ENCODE results near the gene ALOX15B.

ALOX15B gene

GRCh38 chr17:8032442-8032841, 6.4 kb upstream of the ALOX15B start:
- DNase-seq (ENCODE audit: extremely low read depth in 1 of 2, low read depth in 1 of 2): no peak

DNA sequence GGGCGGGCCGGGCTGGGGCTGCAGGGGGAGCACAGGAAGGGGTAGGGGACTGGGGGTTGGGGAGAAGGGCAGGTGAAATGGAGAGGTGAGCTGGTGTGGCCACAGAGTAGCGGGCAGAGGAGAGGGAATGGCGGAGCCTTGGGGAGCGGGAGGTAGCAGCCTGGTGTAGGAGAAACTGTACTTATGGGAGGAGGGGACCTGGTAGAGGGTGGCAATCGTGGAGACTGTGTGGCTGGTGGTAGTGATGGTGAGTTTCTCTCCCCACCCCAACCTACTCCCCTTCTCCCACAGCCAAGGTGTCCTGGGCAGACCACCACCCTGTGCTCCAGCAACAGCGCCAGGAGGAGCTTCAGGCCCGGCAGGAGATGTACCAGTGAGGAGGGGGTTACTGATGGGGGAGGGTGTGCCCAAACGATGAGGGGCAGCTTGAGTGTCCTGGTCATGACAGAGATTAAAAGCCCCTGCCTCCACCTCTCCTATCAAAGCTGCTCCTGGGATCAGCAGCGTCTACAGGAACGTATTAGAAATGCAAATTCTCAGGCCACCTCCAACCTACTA, 831 bp downstream of the ALOX15B start:
- DNase-seq (ENCODE audit: extremely low read depth in 1 of 2, low read depth in 1 of 2): no peak

DNA sequence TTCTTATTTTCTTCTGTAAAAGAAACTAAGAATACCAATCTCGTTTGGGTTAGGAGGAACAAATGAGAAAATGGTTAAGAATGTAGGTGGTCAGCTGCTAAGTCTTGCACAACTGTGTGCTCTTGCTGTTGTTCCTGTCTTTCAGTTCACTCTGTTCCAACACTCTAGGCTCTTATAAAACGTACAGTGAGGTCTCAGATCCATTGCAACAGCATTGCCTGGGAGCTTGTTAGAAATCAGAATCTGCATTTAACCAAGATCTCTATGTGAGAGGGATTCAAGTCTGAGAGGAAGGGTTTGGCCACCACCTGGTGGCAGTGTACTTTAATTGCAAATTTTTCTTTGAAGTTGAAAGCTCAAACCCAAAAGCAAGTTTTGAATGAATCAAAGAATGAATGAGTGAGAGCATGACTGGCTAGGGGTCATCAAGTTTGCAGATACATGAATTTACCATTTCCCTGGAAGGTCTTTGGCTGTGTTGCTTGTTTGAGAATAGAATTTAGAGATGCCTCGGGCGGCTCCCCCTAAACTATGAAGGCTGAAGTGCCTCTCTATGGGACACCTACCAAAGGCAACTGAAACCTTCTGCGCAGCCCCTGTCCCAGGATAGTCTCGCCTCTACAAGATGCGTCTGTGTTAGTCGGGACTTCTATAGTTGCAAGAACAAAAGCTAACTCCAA, 2.5 kb downstream of the ALOX15B start:
- DNase-seq (ENCODE audit: extremely low read depth in 1 of 2, low read depth in 1 of 2): no peak

DNA sequence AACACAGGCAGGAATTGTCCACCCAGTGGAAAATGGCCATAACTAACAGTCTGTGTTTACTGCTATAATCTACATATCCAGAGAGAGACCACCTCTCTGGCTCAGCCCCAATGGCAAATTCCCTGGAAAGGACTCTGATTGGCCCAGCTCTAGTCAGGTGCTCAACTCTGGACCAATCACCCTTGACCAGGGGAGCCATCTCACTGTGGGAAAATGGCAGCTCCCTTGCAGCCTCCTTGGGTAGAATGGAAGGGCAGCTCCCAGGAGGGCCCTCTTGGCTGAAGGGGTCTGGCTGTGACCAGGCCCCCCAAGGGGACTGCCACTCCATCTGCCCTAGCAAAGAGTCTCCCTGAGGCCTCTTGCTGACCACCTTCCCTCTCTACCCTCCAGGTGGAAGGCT, 3.1 kb downstream of the ALOX15B start:
- DNase-seq (ENCODE audit: extremely low read depth in 1 of 2, low read depth in 1 of 2): no peak

- DNase-seq (ENCODE audit: extremely low read depth in 1 of 2, low read depth in 1 of 2): no peak
These were observed 6.3 kb downstream of the ALOX15B start for GRCh38 chr17:8044819-8045810.

GRCh38 chr17:8046306-8046928, 7.6 kb downstream of the ALOX15B start:
- DNase-seq (ENCODE audit: extremely low read depth in 1 of 2, low read depth in 1 of 2): no peak

DNA sequence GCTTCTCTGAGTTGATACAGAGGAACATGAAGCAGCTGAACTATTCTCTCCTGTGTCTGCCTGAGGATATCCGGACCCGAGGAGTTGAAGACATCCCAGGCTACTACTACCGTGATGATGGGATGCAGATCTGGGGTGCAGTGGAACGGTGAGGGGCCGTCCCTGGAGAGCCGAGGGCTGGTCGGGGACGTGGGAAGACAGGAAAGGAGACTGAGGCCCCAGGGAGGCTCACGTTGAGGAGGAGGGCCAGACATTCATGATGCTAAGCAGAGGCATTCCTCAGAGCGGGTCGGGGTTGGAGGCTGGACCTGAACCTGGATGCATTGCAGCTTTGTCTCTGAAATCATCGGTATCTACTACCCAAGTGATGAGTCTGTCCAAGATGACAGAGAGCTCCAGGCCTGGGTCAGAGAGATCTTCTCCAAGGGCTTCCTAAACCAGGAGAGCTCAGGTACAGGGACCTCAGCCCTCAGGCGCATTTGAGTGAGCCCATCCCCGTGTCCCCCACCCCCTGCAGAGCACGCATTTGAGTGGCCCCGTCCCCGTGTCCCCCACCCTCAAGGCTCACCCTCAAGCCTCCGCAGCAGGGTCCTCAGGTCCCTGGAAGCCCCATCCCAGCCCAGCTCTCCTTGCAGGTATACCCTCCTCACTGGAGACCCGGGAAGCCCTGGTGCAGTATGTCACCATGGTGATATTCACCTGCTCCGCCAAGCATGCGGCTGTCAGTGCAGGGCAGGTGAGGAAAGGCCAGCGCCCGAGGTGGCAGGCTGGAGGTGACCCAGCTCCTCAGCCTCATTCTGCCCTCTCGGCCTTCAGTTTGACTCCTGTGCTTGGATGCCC, 8.3 kb downstream of the ALOX15B start:
- no peak for DNase-seq (ENCODE audit: extremely low read depth in 1 of 2, low read depth in 1 of 2)

DNA sequence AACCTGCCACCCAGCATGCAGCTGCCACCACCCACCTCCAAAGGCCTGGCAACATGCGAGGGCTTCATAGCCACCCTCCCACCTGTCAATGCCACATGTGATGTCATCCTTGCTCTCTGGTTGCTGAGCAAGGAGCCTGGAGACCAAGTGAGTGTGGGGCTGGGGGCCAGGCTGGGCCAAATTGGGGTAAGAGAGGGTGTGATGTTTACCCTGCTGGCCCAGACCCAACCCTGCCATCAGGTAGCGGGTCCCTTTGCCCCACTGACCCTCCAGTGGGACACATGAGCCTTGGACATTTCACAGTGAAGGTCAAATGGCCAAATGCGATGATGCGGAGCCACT, 8.9 kb downstream of the ALOX15B start:
- DNase-seq (ENCODE audit: extremely low read depth in 1 of 2, low read depth in 1 of 2): no peak

DNA sequence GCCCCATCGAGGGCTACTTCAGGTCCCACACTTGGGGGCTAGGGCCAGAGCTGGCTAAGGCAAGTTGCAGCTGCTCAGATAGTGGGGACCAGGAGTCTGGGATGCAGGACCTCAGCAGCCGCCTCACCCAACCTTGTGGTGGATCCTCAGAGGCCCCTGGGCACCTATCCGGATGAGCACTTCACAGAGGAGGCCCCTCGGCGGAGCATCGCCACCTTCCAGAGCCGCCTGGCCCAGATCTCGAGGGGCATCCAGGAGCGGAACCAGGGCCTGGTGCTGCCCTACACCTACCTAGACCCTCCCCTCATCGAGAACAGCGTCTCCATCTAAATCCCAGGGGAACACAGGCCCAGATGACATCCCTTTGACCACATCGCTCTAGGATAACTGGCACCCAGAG, 9.4 kb downstream of the ALOX15B start:
- DNase-seq (ENCODE audit: extremely low read depth in 1 of 2, low read depth in 1 of 2): no peak

DNA sequence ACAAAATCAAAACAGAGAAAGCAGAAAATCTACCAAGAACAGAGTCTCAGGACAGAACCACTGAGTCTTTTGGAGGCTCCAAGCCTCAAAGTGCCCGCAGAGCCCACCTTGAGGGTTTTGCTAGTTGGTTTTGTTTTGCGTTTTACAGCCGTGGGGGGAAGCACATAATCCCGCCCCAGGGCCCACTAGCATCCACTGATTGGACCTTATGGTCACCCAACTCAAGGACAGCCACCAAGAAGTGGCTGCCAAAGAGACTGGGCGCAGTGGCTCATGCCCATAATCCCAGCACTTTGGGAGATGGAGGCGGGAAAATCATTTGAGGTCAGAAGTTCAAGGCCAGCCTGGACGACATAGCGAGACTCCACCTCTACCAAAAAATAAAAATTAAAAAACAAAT, 9.9 kb downstream of the ALOX15B start:
- DNase-seq (ENCODE audit: extremely low read depth in 1 of 2, low read depth in 1 of 2): no peak

DNA sequence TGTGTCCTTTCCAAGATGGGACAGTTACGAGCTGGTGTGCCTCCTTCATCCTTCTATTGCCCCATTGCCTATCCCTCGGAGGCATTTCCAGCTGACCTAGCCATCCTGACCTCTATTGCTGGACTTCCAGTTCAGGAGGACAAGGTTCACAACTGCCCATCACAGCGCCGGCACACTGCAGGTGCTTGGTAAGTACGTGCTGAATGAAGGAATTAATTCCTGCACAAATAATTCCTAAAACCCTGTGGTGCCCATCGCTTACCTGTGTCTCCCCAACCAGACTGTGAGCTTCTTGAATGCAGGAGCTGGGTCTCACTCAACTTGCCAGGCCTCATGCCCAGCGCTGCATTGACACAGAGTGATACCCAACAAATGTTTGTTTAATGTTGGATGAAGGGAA, 13.0 kb downstream of the ALOX15B start:
- DNase-seq (ENCODE audit: extremely low read depth in 1 of 2, low read depth in 1 of 2): no peak

DNA sequence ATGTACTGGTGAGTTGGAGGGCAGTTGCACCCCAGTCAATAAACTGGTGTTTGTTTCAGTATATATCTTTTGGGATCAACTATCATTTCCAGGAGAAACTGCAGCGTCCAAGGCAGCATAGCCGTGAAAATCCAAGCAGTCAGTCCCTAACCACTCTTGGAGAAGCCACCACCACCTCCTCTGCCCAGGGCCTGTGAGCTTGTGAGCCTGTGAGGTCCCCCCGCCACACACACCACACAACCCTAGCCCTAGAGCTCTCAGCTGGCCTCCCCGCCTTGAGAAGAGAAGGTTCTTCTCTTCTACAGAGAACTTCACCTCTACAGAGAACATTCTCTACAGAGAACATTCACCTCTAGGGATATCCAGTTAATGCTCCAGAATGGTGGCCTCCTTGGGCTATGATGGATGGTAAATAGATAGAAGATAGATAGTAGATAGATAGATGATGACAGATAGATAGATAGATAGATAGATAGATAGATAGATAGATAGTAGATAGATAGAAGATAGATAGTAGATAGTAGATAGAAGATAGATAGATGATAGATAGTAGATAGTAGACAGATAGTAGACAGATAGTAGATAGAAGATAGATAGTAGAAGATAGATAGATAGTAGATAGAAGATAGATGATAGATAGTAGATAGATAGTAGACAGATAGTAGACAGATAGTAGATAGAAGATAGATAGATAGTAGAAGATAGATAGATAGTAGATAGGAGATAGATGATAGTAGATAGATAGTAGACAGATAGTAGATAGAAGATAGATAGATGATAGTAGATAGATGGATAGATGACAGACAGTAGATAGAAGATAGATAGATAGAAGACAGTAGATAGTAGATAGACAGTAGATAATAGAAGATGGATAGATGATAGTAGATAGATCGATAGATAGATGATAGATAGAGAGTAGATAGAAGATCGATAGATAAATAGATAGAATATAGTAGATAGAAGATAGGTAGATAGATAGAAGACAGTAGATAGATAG, 13.7 kb downstream of the ALOX15B start:
- DNase-seq (ENCODE audit: extremely low read depth in 1 of 2, low read depth in 1 of 2): no peak

DNA sequence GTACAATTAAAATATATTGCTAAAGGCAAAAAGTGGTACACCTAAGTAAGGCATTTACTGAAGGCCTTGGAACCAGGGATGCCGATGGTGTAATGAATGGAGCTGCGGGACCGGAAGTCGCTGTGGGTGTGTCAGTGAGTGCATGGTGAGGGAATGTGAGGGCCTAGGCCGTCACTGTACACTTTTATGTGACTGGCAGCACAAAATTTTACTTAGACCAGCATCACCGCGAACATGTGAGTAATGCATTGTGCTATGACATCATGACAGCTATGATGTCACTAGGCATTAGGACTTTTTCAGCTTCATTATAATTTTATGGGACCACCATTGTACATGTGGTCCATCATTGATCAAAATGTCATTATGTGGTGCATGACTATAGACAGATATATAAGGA, 14.7 kb downstream of the ALOX15B start:
- no peak for DNase-seq (ENCODE audit: extremely low read depth in 1 of 2, low read depth in 1 of 2)

- DNase-seq (ENCODE audit: extremely low read depth in 1 of 2, low read depth in 1 of 2): no peak
These were observed 17.0 kb downstream of the ALOX15B start for GRCh38 chr17:8055851-8056231.

GRCh38 chr17:8056232-8056975, 17.5 kb downstream of the ALOX15B start:
- DNase-seq (ENCODE audit: extremely low read depth in 1 of 2, low read depth in 1 of 2): no peak

GRCh38 chr17:8056976-8057625, 18.2 kb downstream of the ALOX15B start:
- DNase-seq (ENCODE audit: extremely low read depth in 1 of 2, low read depth in 1 of 2): no peak

DNA sequence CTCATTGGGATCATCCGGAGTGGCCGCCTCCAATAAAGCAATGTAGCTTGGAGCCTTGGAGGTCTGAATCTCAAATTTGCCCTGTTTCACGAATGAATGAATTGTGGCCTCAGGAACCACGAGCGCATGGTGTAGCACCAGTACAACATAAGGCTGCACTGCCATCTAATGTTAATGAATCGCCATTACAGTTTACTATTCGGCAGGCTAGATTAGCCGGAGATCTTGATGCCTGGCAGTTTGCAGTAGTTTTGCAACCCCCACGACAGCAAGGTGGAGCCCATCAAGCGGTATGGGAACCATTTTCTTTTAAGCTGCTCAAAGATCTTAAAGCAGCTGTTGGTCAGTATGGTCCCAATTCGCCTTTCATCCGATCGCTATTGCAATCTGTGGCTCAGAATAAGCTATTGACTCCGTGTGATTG, 18.8 kb downstream of the ALOX15B start:
- no peak for DNase-seq (ENCODE audit: extremely low read depth in 1 of 2, low read depth in 1 of 2)

GRCh38 chr17:8059131-8059530, 20.3 kb downstream of the ALOX15B start:
- no peak for DNase-seq (ENCODE audit: extremely low read depth in 1 of 2, low read depth in 1 of 2)

All from activated CD8-positive, alpha-beta memory T cell treated with anti-CD3 and anti-CD28 coated beads for 1 hour (primary cell).